IPS-18a (cell line): ENCODE measurements around the gene FZD1.

Source experiments
- H3K27ac ChIP-seq: one replicate; pipeline ENCODE4 v1.5.1; 2013; ENCODE audit warnings: low read length
- H3K27me3 ChIP-seq: one replicate; pipeline ENCODE4 v1.6.1; 2013; ENCODE audit warnings: mild to moderate bottlenecking, low read length; ENCODE audit not compliant: control insufficient read depth, insufficient read depth
- H3K36me3 ChIP-seq: one replicate; pipeline ENCODE4 v1.6.1; 2013; ENCODE audit warnings: low read depth, low read length; ENCODE audit not compliant: control insufficient read depth
- H3K4me1 ChIP-seq: one replicate; pipeline ENCODE4 v1.6.1; 2013; ENCODE audit warnings: low read depth, low read length; ENCODE audit not compliant: control insufficient read depth
- H3K4me3 ChIP-seq: one replicate; pipeline ENCODE4 v1.5.1; 2013; ENCODE audit warnings: low read length
- H3K9ac ChIP-seq: one replicate; pipeline ENCODE4 v1.6.1; 2013; ENCODE audit warnings: mild to moderate bottlenecking, low read length, moderate library complexity
- H3K9me3 ChIP-seq: one replicate; pipeline ENCODE4 v1.6.1; 2013; ENCODE audit warnings: low read depth, low read length; ENCODE audit not compliant: control insufficient read depth

Gene FZD1

GRCh38 chr7:91289633-91290254 lies 25.5 kb downstream of the FZD1 start:
- Histone ChIP-seq H3K9ac (no peak overlapping the region), H3K27me3 (peaks cover 25% of the 10 kb centered on the region), H3K36me3 (no peaks in the 10 kb centered on the region), H3K9me3 (no peaks in the 10 kb centered on the region), H3K4me3 (no peak overlapping the region), H3K4me1 (peaks cover 3% of the 10 kb centered on the region), H3K27ac (no peak overlapping the region)

- H3K9me3 ChIP-seq: no peaks in the 10 kb centered on the region
- H3K4me3 ChIP-seq: no peak overlapping the region
Measured at GRCh38 chr7:91291302-91291701, 27.1 kb downstream of the FZD1 start.

GRCh38 chr7:91291902-91292301 lies 27.7 kb downstream of the FZD1 start:
- no peak overlapping the region for H3K4me3 ChIP-seq
- no peaks in the 10 kb centered on the region for H3K9me3 ChIP-seq
- H3K9ac ChIP-seq: no peak overlapping the region
- no peak overlapping the region for H3K27ac ChIP-seq
- no peaks in the 10 kb centered on the region for H3K36me3 ChIP-seq
- peaks cover 6% of the 10 kb centered on the region for H3K27me3 ChIP-seq
- H3K4me1 ChIP-seq: peaks cover 3% of the 10 kb centered on the region

More at GRCh38 chr7:91291302-91291701, 27.1 kb downstream of the FZD1 start:
- no peak overlapping the region for H3K27ac ChIP-seq
- H3K27me3 ChIP-seq: peaks cover 12% of the 10 kb centered on the region
- no peak overlapping the region for H3K9ac ChIP-seq
- peaks cover 3% of the 10 kb centered on the region for H3K4me1 ChIP-seq
- H3K36me3 ChIP-seq: no peaks in the 10 kb centered on the region

- H3K9ac ChIP-seq: no peak overlapping the region
- no peaks in the 10 kb centered on the region for H3K9me3 ChIP-seq
- no peaks in the 10 kb centered on the region for H3K4me1 ChIP-seq
- no peak overlapping the region for H3K27ac ChIP-seq
- H3K4me3 ChIP-seq: no peak overlapping the region
- no peaks in the 10 kb centered on the region for H3K36me3 ChIP-seq
- H3K27me3 ChIP-seq: peaks cover under 1% of the 10 kb centered on the region
Measured at GRCh38 chr7:91292506-91292905, 28.3 kb downstream of the FZD1 start.

GRCh38 chr7:91293136-91293535 lies 28.9 kb downstream of the FZD1 start:
- Histone ChIP-seq H3K4me1 (no peaks in the 10 kb centered on the region), H3K9me3 (no peaks in the 10 kb centered on the region), H3K27ac (no peak overlapping the region), H3K27me3 (no peaks in the 10 kb centered on the region), H3K36me3 (no peaks in the 10 kb centered on the region), H3K4me3 (no peak overlapping the region), H3K9ac (no peak overlapping the region)

- Histone ChIP-seq H3K9ac (no peak overlapping the region), H3K27me3 (no peaks in the 10 kb centered on the region), H3K4me1 (no peaks in the 10 kb centered on the region), H3K9me3 (no peaks in the 10 kb centered on the region), H3K27ac (no peak overlapping the region), H3K4me3 (no peak overlapping the region), H3K36me3 (no peaks in the 10 kb centered on the region)
Measured at GRCh38 chr7:91293840-91294239, 29.6 kb downstream of the FZD1 start.

- Histone ChIP-seq H3K4me1 (no peaks in the 10 kb centered on the region), H3K9me3 (no peaks in the 10 kb centered on the region), H3K9ac (no peak overlapping the region), H3K36me3 (no peaks in the 10 kb centered on the region), H3K4me3 (no peak overlapping the region), H3K27ac (no peak overlapping the region), H3K27me3 (no peaks in the 10 kb centered on the region)
Measured at GRCh38 chr7:91294639-91295220, 30.5 kb downstream of the FZD1 start.

GRCh38 chr7:91295576-91295975 lies 31.3 kb downstream of the FZD1 start:
- no peak overlapping the region for H3K27ac ChIP-seq
- no peak overlapping the region for H3K4me3 ChIP-seq
- H3K9ac ChIP-seq: no peak overlapping the region
- H3K36me3 ChIP-seq: no peaks in the 10 kb centered on the region
- H3K4me1 ChIP-seq: no peaks in the 10 kb centered on the region
- no peaks in the 10 kb centered on the region for H3K27me3 ChIP-seq
- H3K9me3 ChIP-seq: no peaks in the 10 kb centered on the region

GRCh38 chr7:91297939-91298338 lies 33.7 kb downstream of the FZD1 start:
- H3K4me3 ChIP-seq: no peak overlapping the region

GRCh38 chr7:91299952-91300775 lies 35.9 kb downstream of the FZD1 start:
- H3K4me3 ChIP-seq: no peak overlapping the region
- H3K9ac ChIP-seq: no peak overlapping the region
- no peaks in the 10 kb centered on the region for H3K36me3 ChIP-seq
- H3K4me1 ChIP-seq: peaks cover 4% of the 10 kb centered on the region
- no peaks in the 10 kb centered on the region for H3K27me3 ChIP-seq
- H3K27ac ChIP-seq: no peak overlapping the region
- H3K9me3 ChIP-seq: no peaks in the 10 kb centered on the region

More at GRCh38 chr7:91297939-91298338, 33.7 kb downstream of the FZD1 start:
- Histone ChIP-seq H3K4me1 (no peaks in the 10 kb centered on the region), H3K27me3 (no peaks in the 10 kb centered on the region), H3K9me3 (no peaks in the 10 kb centered on the region), H3K36me3 (no peaks in the 10 kb centered on the region), H3K9ac (no peak overlapping the region), H3K27ac (no peak overlapping the region)

- Histone ChIP-seq H3K4me1 (peaks cover 4% of the 10 kb centered on the region), H3K9me3 (no peaks in the 10 kb centered on the region), H3K36me3 (no peaks in the 10 kb centered on the region), H3K9ac (no peak overlapping the region), H3K27ac (no peak overlapping the region), H3K4me3 (no peak overlapping the region), H3K27me3 (no peaks in the 10 kb centered on the region)
Measured at GRCh38 chr7:91302794-91303193, 38.6 kb downstream of the FZD1 start.
